HEK293 (cell line): ENCODE results near the gene NEB.

ENCODE experiments used
- CTCF ChIA-PET: fragments of 350-600 bp; formaldehyde crosslinking; extraction: SDS; loops from one replicate; lab custom pipeline; 2021; ENCODE audit warnings: antibody characterized with exemption; lab: Yijun Ruan, JAX
- POLR2A ChIA-PET: fragments of 300-600 bp; formaldehyde crosslinking; extraction: SDS; loops from one replicate; lab custom pipeline; 2020; ENCODE audit warnings: antibody characterized with exemption, inconsistent platforms; lab: Yijun Ruan, JAX
- H3K27ac ChIP-seq: fragments of 200-500 bp; sonication (Bioruptor generic); 2 replicates; pipeline ENCODE4 v1.5.1; 2014; ENCODE audit warnings: low read depth, low read length, control low read depth, inconsistent platforms; ENCODE audit errors: extremely low read depth
- H3K36me3 ChIP-seq, 2 experiments: fragments of 200-500 bp in 1 of 2; sonication (Bioruptor generic) in 1 of 2; 1 replicate in 1 of 2; 2 replicates in 1 of 2; pipeline ENCODE4 v1.5.1; 2014 to 2017; ENCODE audit warnings: inconsistent platforms in 2 of 2, low read length in 2 of 2; ENCODE audit not compliant: control insufficient read depth in 2 of 2, insufficient read depth in 1 of 2
- H3K4me1 ChIP-seq: fragments of 200-500 bp; sonication (Bioruptor generic); 2 replicates; pipeline ENCODE4 v1.5.1; 2014; ENCODE audit warnings: mild to moderate bottlenecking, low read length, inconsistent platforms; ENCODE audit not compliant: control insufficient read depth, insufficient read depth
- H3K4me3 ChIP-seq: 2 replicates; pipeline ENCODE4 v1.5.1; 2011; ENCODE audit warnings: low read depth, mild to moderate bottlenecking, control low read depth, low read length, moderate library complexity
- H3K9me3 ChIP-seq: fragments of 200-500 bp; sonication (Bioruptor generic); 2 replicates; pipeline ENCODE4 v1.5.1; 2014; ENCODE audit warnings: low read depth, low read length, inconsistent platforms; ENCODE audit not compliant: control insufficient read depth, insufficient read depth
- ZFP37 ChIP-seq: fragments of 450-650 bp; formaldehyde crosslinking; IDR thresholded peaks from 2 replicates; pipeline ENCODE4 v1.5.1; 2016; ENCODE audit warnings: missing biosample characterization, missing genetic modification characterization
- ZNF37A ChIP-seq: fragments of 450-650 bp; IDR thresholded peaks from 2 replicates; pipeline ENCODE4 v1.5.1; 2018; ENCODE audit warnings: missing biosample characterization, missing genetic modification characterization
- ZNF510 ChIP-seq: fragments of 450-650 bp; formaldehyde crosslinking; IDR thresholded peaks from 2 replicates; pipeline ENCODE4 v1.5.1; 2018; ENCODE audit warnings: mild to moderate bottlenecking, missing genetic modification characterization, missing biosample characterization; ENCODE audit not compliant: insufficient replicate concordance
- ZNF585B ChIP-seq: fragments of 450-650 bp; formaldehyde crosslinking; IDR thresholded peaks from 2 replicates; pipeline ENCODE4 v1.5.1; 2016; ENCODE audit warnings: missing biosample characterization, missing genetic modification characterization
- ZNF600 ChIP-seq: fragments of 450-650 bp; formaldehyde crosslinking; IDR thresholded peaks from 2 replicates; pipeline ENCODE4 v1.5.1; 2016; ENCODE audit warnings: missing biosample characterization, missing genetic modification characterization
- ZNF654 ChIP-seq: fragments of 450-650 bp; formaldehyde crosslinking; IDR thresholded peaks from 2 replicates; pipeline ENCODE4 v1.5.1; 2016; ENCODE audit warnings: low read depth, missing biosample characterization, missing genetic modification characterization
- ZNF843 ChIP-seq: fragments of 450-650 bp; formaldehyde crosslinking; IDR thresholded peaks from 2 replicates; pipeline ENCODE4 v1.5.1; 2016; ENCODE audit warnings: missing biosample characterization, missing genetic modification characterization
- TF ChIP-seq, protein P1 (sequence below): fragments of 450-650 bp; formaldehyde crosslinking; IDR thresholded peaks from 2 replicates; pipeline ENCODE4 v1.5.1; 2016; ENCODE audit warnings: missing biosample characterization, missing genetic modification characterization, borderline replicate concordance
- TF ChIP-seq, protein P2 (sequence below): fragments of 450-650 bp; formaldehyde crosslinking; IDR thresholded peaks from 2 replicates; pipeline ENCODE4 v1.5.1; 2016; ENCODE audit warnings: missing biosample characterization, missing genetic modification characterization
- TF ChIP-seq, protein P3 (sequence below): fragments of 450-650 bp; formaldehyde crosslinking; IDR thresholded peaks from 2 replicates; pipeline ENCODE4 v1.5.1; 2016; ENCODE audit warnings: missing biosample characterization, missing genetic modification characterization
- TF ChIP-seq, protein P4 (sequence below): fragments of 450-650 bp; formaldehyde crosslinking; IDR thresholded peaks from 2 replicates; pipeline ENCODE4 v1.5.1; 2016; ENCODE audit warnings: missing biosample characterization, missing genetic modification characterization
- TF ChIP-seq, protein P5 (sequence below): fragments of 450-650 bp; formaldehyde crosslinking; IDR thresholded peaks from 2 replicates; pipeline ENCODE4 v1.5.0; 2017; ENCODE audit warnings: missing biosample characterization, missing genetic modification characterization, borderline replicate concordance
- TF ChIP-seq, protein P6 (sequence below): fragments of 450-650 bp; formaldehyde crosslinking; conservative IDR thresholded peaks from 2 replicates; pipeline ENCODE4 v1.5.1; 2016; ENCODE audit warnings: low read depth, missing biosample characterization, missing genetic modification characterization
- TF ChIP-seq, protein P7 (sequence below): fragments of 450-650 bp; formaldehyde crosslinking; IDR thresholded peaks from 2 replicates; pipeline ENCODE4 v1.5.1; 2017; ENCODE audit warnings: missing biosample characterization, missing genetic modification characterization
- TF ChIP-seq, protein P8 (sequence below): fragments of 450-650 bp; formaldehyde crosslinking; IDR thresholded peaks from 2 replicates; pipeline ENCODE4 v1.5.1; 2016; ENCODE audit warnings: missing biosample characterization, missing genetic modification characterization

NEB gene

DNA sequence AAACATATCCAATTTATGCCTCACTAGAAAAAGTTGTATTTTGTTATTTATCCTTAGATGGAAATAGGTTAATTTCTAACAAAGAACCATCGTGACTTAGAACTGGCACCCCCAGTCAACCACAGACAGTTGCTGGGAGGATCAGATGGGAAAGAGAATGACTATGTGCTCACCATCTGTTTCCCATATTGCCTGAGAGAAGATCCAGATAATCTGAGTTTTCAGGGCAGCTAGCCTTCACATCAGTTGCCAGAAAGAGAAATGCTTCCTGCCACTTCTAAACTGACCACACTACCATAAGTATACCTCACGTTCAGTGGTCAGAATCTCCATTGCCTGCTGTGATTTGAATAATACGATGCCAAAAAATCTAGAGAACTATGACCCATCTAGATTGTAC lies 28.4 kb upstream of the NEB start:
- Histone ChIP-seq H3K36me3 (no peaks in the 10 kb centered on the region), H3K9me3 (no peaks in the 10 kb centered on the region), H3K4me3 (no peak overlapping the region), H3K4me1 (peaks cover 5% of the 10 kb centered on the region), H3K27ac (no peak overlapping the region)
- CTCF ChIA-PET: no interaction called here
- POLR2A ChIA-PET: no interaction called here
- TF ChIP-seq ZNF654 (tag by site-specific recombination) (no peak), ZNF37A (tag by site-specific recombination) (no peak), ZFP37 (no peak), ZNF585B (tag by site-specific recombination) (no peak)
- TF ChIP-seq, protein P1, sequence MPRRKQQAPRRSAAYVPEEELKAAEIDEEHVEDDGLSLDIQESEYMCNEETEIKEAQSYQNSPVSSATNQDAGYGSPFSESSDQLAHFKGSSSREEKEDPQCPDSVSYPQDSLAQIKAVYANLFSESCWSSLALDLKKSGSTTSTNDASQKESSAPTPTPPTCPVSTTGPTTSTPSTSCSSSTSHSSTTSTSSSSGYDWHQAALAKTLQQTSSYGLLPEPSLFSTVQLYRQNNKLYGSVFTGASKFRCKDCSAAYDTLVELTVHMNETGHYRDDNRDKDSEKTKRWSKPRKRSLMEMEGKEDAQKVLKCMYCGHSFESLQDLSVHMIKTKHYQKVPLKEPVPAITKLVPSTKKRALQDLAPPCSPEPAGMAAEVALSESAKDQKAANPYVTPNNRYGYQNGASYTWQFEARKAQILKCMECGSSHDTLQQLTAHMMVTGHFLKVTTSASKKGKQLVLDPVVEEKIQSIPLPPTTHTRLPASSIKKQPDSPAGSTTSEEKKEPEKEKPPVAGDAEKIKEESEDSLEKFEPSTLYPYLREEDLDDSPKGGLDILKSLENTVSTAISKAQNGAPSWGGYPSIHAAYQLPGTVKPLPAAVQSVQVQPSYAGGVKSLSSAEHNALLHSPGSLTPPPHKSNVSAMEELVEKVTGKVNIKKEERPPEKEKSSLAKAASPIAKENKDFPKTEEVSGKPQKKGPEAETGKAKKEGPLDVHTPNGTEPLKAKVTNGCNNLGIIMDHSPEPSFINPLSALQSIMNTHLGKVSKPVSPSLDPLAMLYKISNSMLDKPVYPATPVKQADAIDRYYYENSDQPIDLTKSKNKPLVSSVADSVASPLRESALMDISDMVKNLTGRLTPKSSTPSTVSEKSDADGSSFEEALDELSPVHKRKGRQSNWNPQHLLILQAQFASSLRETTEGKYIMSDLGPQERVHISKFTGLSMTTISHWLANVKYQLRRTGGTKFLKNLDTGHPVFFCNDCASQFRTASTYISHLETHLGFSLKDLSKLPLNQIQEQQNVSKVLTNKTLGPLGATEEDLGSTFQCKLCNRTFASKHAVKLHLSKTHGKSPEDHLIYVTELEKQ (tag by site-specific recombination): no peak
- TF ChIP-seq, protein P2, sequence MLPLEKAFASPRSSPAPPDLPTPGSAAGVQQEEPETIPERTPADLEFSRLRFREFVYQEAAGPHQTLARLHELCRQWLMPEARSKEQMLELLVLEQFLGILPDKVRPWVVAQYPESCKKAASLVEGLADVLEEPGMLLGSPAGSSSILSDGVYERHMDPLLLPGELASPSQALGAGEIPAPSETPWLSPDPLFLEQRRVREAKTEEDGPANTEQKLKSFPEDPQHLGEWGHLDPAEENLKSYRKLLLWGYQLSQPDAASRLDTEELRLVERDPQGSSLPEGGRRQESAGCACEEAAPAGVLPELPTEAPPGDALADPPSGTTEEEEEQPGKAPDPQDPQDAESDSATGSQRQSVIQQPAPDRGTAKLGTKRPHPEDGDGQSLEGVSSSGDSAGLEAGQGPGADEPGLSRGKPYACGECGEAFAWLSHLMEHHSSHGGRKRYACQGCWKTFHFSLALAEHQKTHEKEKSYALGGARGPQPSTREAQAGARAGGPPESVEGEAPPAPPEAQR: no peak
- TF ChIP-seq, protein P3, sequence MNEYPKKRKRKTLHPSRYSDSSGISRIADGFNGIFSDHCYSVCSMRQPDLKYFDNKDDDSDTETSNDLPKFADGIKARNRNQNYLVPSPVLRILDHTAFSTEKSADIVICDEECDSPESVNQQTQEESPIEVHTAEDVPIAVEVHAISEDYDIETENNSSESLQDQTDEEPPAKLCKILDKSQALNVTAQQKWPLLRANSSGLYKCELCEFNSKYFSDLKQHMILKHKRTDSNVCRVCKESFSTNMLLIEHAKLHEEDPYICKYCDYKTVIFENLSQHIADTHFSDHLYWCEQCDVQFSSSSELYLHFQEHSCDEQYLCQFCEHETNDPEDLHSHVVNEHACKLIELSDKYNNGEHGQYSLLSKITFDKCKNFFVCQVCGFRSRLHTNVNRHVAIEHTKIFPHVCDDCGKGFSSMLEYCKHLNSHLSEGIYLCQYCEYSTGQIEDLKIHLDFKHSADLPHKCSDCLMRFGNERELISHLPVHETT (tag by site-specific recombination): no peak
- TF ChIP-seq, protein P4, sequence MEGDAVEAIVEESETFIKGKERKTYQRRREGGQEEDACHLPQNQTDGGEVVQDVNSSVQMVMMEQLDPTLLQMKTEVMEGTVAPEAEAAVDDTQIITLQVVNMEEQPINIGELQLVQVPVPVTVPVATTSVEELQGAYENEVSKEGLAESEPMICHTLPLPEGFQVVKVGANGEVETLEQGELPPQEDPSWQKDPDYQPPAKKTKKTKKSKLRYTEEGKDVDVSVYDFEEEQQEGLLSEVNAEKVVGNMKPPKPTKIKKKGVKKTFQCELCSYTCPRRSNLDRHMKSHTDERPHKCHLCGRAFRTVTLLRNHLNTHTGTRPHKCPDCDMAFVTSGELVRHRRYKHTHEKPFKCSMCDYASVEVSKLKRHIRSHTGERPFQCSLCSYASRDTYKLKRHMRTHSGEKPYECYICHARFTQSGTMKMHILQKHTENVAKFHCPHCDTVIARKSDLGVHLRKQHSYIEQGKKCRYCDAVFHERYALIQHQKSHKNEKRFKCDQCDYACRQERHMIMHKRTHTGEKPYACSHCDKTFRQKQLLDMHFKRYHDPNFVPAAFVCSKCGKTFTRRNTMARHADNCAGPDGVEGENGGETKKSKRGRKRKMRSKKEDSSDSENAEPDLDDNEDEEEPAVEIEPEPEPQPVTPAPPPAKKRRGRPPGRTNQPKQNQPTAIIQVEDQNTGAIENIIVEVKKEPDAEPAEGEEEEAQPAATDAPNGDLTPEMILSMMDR (tag by site-specific recombination): no peak

DNA sequence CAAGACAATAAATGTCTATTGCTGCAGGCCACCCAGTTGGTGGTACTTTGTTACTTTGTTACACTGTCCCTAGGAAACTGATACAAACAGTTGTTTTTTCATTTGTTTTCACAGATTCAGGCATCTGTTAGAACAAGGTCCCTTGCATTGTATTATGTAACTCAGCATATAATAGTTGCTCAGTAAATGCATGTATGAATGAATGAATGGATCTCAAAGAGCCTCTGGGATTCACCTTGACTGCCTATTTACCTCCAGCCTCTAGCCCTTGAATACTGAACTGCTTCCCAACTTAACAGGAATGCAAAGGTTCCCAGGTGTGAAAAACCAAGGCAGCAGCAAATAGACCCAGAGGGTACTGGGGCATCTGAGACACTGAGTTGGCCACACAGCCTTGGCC lies 27.4 kb upstream of the NEB start:
- Histone ChIP-seq H3K9me3 (no peaks in the 10 kb centered on the region), H3K4me1 (peaks cover 5% of the 10 kb centered on the region), H3K27ac (no peak overlapping the region), H3K4me3 (no peak overlapping the region), H3K36me3 (no peaks in the 10 kb centered on the region)
- POLR2A ChIA-PET: no interaction called here
- CTCF ChIA-PET: no interaction called here
- no peak for TF ChIP-seq ZNF510 (tag by site-specific recombination)
- TF ChIP-seq, protein P5, sequence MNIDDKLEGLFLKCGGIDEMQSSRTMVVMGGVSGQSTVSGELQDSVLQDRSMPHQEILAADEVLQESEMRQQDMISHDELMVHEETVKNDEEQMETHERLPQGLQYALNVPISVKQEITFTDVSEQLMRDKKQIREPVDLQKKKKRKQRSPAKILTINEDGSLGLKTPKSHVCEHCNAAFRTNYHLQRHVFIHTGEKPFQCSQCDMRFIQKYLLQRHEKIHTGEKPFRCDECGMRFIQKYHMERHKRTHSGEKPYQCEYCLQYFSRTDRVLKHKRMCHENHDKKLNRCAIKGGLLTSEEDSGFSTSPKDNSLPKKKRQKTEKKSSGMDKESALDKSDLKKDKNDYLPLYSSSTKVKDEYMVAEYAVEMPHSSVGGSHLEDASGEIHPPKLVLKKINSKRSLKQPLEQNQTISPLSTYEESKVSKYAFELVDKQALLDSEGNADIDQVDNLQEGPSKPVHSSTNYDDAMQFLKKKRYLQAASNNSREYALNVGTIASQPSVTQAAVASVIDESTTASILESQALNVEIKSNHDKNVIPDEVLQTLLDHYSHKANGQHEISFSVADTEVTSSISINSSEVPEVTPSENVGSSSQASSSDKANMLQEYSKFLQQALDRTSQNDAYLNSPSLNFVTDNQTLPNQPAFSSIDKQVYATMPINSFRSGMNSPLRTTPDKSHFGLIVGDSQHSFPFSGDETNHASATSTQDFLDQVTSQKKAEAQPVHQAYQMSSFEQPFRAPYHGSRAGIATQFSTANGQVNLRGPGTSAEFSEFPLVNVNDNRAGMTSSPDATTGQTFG (tag by site-specific recombination): no peak
- TF ChIP-seq, protein P6, sequence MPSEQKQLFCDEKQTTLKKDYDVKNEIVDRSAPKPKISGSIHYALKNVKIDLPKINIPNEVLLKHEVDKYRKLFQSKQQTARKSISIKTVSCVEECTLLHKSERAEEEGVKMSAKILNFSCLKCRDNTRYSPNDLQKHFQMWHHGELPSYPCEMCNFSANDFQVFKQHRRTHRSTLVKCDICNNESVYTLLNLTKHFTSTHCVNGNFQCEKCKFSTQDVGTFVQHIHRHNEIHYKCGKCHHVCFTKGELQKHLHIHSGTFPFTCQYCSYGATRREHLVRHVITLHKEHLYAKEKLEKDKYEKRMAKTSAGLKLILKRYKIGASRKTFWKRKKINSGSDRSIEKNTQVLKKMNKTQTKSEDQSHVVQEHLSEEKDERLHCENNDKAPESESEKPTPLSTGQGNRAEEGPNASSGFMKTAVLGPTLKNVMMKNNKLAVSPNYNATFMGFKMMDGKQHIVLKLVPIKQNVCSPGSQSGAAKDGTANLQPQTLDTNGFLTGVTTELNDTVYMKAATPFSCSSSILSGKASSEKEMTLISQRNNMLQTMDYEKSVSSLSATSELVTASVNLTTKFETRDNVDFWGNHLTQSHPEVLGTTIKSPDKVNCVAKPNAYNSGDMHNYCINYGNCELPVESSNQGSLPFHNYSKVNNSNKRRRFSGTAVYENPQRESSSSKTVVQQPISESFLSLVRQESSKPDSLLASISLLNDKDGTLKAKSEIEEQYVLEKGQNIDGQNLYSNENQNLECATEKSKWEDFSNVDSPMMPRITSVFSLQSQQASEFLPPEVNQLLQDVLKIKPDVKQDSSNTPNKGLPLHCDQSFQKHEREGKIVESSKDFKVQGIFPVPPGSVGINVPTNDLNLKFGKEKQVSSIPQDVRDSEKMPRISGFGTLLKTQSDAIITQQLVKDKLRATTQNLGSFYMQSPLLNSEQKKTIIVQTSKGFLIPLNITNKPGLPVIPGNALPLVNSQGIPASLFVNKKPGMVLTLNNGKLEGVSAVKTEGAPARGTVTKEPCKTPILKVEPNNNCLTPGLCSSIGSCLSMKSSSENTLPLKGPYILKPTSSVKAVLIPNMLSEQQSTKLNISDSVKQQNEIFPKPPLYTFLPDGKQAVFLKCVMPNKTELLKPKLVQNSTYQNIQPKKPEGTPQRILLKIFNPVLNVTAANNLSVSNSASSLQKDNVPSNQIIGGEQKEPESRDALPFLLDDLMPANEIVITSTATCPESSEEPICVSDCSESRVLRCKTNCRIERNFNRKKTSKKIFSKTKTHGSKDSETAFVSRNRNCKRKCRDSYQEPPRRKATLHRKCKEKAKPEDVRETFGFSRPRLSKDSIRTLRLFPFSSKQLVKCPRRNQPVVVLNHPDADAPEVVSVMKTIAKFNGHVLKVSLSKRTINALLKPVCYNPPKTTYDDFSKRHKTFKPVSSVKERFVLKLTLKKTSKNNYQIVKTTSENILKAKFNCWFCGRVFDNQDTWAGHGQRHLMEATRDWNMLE (tag by site-specific recombination): no peak
- TF ChIP-seq ZNF843 (tag by site-specific recombination): no peak
- TF ChIP-seq, protein P7, sequence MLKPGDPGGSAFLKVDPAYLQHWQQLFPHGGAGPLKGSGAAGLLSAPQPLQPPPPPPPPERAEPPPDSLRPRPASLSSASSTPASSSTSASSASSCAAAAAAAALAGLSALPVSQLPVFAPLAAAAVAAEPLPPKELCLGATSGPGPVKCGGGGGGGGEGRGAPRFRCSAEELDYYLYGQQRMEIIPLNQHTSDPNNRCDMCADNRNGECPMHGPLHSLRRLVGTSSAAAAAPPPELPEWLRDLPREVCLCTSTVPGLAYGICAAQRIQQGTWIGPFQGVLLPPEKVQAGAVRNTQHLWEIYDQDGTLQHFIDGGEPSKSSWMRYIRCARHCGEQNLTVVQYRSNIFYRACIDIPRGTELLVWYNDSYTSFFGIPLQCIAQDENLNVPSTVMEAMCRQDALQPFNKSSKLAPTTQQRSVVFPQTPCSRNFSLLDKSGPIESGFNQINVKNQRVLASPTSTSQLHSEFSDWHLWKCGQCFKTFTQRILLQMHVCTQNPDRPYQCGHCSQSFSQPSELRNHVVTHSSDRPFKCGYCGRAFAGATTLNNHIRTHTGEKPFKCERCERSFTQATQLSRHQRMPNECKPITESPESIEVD (tag by site-specific recombination): no peak
- TF ChIP-seq ZNF600: no peak
- TF ChIP-seq, protein P8, sequence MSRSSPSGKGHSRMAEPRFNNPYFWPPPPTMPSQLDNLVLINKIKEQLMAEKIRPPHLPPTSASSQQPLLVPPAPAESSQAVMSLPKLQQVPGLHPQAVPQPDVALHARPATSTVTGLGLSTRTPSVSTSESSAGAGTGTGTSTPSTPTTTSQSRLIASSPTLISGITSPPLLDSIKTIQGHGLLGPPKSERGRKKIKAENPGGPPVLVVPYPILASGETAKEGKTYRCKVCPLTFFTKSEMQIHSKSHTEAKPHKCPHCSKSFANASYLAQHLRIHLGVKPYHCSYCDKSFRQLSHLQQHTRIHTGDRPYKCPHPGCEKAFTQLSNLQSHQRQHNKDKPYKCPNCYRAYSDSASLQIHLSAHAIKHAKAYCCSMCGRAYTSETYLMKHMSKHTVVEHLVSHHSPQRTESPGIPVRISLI (tag by site-specific recombination): no peak
